Femur (tissue), 1 donor: ENCODE measurements around the gene COL6A6.
A peak's percentile ranks its signal among the peaks of the same experiment; 100 is the strongest.

ENCODE experiments used
- DNase-seq: peaks from one replicate; pipeline ENCODE4 v3.0.0-alpha.2; 2017

COL6A6 gene, protein sequence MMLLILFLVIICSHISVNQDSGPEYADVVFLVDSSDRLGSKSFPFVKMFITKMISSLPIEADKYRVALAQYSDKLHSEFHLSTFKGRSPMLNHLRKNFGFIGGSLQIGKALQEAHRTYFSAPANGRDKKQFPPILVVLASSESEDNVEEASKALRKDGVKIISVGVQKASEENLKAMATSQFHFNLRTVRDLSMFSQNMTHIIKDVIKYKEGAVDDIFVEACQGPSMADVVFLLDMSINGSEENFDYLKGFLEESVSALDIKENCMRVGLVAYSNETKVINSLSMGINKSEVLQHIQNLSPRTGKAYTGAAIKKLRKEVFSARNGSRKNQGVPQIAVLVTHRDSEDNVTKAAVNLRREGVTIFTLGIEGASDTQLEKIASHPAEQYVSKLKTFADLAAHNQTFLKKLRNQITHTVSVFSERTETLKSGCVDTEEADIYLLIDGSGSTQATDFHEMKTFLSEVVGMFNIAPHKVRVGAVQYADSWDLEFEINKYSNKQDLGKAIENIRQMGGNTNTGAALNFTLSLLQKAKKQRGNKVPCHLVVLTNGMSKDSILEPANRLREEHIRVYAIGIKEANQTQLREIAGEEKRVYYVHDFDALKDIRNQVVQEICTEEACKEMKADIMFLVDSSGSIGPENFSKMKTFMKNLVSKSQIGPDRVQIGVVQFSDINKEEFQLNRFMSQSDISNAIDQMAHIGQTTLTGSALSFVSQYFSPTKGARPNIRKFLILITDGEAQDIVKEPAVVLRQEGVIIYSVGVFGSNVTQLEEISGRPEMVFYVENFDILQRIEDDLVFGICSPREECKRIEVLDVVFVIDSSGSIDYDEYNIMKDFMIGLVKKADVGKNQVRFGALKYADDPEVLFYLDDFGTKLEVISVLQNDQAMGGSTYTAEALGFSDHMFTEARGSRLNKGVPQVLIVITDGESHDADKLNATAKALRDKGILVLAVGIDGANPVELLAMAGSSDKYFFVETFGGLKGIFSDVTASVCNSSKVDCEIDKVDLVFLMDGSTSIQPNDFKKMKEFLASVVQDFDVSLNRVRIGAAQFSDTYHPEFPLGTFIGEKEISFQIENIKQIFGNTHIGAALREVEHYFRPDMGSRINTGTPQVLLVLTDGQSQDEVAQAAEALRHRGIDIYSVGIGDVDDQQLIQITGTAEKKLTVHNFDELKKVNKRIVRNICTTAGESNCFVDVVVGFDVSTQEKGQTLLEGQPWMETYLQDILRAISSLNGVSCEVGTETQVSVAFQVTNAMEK (N-terminal part only)

DNA sequence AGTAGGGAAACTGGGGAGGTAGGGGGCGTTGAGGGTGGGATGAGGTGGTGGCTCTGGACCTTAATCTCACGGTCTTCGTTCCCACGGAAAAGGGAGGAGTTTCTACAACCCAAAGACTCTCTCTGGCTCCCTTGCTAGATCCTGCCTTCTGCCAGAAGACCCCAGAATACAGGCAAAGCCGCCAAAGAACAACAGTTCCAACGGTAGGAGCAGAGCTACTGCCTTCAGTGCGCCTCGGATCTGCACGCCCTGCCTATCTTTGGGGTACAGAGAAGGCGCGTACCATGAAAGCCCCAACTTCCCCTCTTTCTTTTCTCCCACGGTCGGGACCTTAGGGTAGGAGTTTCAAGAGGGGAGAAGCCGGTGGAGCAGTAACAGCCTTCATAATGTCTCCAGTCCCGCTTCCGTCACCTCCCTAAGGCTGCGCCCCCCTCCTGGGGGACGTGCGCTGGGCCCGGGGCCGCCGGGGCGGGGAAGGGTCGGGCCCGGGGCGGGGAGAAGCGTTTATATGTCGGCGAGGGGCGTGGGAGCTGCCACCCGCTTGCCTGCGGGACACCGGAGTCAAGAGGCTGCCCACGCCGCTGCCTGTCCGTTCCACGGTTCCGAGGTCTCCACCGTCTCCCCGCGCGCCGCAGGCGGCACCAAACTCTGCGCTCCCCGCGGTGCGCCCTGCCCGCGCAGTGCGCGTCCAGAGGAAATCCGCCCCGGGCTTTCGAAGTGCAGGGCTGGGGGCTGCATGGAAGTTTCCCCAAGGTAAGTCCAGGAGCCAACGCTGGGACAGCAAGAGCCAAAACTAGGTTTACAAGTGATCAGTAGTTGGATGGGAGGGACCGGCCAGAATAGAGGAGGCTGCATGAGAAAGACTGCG is at the start of gene COL6A6:
Gene COL6A6 (plus strand): TSS at position 533 of the 868 bp plus-strand sequence. CDS start 43,188 bp downstream, outside the sequence.
- peak; percentile 48 for DNase-seq

DNA sequence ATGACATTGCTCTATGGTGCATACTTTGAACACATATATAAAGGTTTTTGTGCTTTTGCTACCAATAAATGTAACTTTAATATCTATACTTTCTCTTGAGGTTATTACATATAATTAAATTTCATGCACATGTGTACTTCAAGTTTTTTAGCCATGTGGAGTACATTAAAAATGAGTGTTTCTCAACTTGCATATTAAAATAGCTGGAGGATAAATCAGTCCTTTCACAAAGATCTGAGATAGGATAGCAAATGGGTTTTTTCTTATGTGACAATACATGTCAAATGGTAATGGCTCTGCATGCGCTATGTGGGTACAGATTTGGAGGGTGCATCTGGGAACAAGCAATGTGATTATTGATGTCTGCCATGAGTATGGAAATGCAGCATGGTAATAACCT is 48.7 kb upstream of the COL6A6 start:
- DNase-seq = no peak

DNA sequence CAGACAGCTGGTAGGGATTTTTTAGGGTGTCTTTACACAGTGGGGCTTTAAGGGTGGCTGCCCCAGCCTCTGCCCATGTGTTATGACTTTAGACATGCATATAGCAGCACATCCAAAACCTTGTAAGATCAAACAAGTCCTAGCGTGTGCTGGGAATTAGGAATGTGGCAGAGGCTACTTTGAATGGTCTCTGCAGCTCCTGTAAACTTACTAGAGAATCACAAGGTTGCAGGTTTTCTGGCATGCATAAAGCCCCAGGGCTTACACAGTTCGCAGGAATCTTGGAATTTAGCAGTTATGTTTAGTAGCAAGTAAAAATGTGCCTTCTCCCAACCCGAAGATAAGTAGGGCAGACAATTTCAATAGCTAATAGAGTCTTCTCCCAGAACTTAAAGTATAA is 46.9 kb upstream of the COL6A6 start:
- DNase-seq = no peak

DNA sequence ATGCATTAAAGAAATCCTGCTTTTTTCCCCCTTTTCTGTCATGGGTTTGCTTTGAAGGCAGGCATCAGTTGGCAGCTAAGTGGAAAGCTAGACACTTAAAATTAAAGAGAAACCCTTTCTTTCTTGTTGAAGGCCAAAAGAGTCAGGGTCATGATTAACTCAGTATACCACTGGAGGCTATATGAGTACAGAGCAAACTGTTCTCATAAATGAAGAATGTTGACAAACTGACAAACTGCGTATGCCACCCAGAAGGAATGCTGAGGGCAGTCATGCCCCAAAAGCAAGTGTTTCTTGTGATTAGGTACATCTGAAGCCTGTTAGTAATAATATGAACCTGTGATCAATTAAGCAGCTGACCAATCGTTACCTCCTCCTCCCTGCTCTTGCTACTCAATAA is 43.6 kb upstream of the COL6A6 start:
- DNase-seq = no peak

DNA sequence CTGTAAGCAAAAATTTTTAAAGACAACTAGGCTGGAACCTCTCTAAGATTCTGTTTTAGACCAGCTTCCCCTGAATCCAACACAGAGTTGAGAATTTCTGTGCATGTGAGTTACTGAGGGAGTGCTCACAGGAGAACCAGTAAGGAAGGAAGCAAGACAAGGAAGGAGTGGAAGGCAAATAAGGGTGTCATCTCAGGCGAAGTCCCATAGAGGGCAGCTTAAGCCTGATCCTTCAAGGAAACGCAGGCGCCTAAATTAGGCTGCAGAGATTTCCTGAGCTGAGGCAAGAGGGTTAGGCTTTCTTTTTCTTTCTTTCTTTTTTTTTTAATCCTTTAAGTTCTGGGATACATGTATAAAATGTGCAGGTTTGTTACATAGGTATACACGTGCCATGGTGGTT is 36.2 kb upstream of the COL6A6 start:
- peak; percentile 71 for DNase-seq

DNA sequence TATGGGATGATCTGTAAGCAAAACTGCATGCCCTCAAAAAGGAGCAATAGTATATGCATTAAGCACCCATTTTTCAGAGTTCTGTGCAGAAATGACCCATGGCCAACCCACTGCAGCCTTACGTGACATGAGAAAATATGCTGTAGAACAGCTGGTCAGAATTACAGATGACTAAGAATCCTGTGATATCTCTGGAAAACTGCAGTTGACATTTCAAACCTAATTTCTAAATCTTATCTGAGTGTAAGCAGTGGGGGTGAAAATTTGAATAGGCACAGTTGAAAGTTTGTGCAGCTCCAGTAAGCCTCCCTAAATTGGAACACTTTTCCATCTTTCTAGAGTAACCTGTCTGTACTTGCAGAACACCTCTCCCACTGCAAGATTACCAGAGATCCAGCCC is 28.7 kb upstream of the COL6A6 start:
- no peak for DNase-seq

DNA sequence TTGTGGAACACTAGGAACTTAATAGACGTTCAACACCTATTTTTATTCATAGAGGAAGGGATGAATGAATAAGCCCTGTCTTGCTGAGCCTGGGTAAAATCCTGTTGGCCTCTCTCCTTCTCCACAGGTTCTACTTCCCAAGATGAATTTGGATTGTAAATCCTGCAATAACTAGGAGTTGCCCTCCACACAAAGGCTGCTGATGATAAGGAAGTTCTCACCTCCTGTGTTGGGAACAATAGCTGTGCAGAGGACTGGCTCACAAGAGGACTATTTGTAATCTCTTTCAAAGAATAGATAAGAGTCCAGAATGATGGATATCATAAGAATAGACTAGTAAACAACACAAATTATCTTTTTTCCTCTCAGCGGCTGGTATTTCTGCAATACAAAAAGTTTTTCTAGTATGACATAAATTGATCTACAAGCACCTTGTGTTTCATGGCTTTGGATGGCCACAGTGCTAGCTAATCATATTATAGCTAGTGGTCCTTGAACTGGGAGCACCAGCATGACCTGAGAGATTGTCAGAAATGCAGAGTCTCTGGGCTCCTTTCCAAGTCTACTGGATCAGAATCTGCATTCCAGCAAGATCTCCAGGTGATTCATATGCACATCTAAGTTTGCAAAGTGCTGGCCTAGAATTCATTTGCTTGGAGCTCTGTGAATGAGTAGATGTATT is 28.1 kb upstream of the COL6A6 start:
- DNase-seq = no peak

DNA sequence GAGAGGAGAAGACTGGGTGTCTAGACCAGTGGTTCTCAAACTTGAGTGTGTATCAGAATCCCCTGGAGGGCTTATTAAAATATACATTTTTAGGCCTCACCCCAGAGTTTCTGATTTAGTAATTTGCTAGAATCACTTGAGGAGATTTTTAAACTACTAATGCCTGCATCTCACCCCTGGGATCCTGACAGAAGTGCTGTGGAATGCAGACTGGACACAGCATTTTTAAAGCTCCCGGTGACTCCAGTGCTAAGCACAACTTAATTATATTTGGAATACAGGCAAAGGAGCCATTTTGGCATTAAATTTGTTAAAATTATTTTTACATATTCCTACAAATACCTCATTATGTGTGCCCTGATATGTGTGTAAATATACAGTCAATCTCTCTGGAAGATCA is 26.7 kb upstream of the COL6A6 start:
- DNase-seq = peak; percentile 27

DNA sequence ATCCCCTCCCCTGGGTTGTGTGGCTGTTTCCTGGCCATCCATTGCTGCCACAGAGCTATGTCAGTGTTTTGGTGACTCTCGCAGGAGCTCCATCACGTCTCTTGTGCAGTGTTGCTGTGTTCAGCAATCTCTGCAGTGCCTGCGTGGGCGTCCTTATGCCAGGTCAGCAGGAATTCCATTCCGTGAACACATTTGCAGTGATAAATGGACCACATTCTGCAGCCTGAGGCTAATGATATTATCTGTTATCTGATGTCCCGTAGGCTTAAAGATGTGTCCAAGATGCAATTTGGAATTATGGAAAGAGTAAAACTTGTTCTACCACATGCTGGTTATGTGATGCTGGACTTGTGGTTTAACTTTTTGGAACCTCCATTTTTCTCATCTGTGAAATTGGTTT is 25.5 kb upstream of the COL6A6 start:
- DNase-seq = no peak

DNA sequence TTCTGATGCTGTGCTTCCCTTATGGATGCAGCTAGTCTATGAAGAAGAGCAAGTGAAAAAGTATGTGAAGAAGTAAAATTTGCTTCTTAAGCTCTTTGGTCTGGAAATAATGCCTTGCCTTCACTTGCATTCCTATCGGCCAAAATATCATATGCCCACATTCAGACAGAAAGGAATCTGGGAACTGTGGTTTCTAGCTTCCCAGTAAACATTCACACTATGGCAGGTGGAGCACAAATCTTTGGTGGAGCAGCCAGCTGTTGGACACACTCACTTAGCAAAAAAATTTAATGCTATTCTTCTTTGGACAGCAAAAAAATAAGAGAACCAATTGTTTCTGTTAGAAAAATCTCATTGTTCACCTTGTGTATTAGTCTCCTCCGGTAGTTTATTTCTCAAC is 12.3 kb upstream of the COL6A6 start:
- DNase-seq = no peak

DNA sequence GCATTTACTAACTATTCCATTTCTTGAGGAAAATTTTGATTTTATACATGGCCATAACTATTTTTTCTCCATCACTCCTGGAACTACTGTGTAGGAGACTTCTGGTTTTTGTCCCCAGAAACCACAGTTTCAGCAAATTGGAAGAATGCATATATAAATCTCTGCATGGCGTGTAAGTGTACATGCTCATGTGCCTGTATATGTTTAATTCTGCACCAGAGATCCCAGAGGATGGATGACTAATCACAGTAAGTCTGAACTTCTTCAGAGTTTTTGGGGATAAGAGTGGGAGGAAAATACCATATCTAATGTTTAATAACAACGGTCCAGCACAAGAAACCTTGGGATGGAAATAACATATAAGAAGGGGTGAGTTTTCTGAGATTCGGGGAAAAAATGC is 10.9 kb upstream of the COL6A6 start:
- DNase-seq = no peak

DNA sequence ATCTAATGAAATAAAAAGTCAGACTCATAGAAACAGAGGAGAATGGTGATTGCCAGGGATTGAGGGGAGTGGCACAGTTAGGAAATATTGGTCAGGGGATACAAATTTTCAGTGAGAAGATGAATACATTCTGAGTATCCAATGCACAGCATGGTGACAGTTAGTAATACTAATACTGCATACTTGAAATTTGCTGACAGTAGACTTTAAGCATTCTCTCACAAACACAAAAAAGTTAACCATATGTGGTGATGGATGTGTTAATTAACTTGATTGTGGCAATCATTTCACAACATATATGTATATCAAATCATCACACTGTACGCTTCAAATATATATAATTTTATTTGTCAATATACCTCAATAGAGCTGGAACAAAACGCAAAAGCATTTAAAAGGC is 9.2 kb upstream of the COL6A6 start:
- DNase-seq = no peak

DNA sequence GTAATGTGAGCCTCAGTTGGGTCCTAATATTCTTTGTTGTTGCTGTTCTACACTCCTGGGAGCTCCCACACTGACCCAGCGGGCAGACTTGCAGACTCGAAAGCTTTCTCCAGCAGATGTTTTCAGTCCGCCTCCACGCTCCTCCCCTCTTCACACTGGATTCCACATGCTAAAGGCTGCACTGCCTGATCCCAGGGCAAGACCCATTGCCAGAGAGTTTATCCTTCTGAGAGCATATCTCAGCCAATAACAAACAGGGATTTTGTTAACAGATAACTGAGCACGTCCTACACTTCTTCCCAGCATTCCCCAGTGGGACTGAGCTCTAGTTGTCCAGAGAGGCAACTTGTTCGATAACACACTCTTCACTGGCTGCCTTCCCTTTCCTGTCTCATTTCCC is 8.0 kb upstream of the COL6A6 start:
- peak; percentile 78 for DNase-seq

DNA sequence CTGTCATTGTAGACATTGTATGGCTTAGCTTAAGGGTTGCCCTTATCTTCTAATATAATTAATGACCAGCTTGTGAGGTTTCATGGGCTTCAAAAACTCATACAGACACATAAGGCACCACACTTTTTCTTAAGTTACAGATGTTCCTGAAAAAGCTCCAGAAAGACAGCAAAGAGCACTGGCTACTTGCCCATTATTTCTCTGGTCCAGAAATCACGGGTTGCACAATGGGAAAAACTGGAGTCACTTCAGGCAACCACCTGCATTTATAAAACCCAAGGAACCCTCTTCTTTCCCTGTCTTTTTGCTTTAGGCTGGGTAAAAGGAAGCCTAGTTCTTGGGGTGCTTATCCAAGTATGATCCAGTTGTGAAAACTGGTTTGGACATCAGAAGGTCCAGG is 2.3 kb upstream of the COL6A6 start:
- DNase-seq = no peak

DNA sequence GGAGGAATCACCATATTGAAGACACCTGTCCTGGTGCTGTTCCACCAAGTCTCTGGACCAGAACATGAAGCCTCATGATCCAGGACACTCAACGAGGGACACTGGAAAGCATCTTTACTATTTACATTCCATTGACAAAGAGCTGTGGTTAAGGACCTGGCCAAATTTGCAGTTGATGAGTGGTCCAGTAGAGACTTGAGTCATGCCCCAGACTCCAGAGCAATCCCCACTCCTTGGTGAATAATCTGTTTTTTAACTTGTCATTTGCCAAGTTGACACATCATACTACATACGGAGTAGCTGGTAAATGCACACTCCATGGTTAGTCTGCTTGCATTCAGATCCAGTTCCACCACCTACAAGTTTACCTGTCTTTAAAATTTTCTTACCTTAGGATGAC is 1.2 kb upstream of the COL6A6 start:
- no peak for DNase-seq

DNA sequence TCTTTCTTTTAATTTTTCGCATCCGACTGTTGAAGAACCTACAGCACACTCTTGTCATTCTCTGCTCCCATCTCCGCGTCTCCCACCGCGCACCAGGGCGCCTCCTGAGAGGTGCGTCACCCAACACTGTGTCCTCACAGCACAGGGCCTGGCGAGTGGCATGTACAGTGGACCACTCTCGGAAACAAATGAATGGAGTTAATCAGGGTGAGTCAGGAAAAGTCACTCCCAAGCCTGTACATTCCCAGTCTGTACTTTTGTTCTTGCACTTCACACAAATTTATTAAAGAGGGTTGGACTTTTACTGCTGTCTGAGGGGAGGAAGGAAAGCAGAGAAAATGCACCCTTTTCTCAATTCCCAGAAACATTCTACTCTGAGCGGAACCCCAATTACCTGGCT is 625 bp downstream of the COL6A6 start:
- DNase-seq = peak; percentile 37

DNA sequence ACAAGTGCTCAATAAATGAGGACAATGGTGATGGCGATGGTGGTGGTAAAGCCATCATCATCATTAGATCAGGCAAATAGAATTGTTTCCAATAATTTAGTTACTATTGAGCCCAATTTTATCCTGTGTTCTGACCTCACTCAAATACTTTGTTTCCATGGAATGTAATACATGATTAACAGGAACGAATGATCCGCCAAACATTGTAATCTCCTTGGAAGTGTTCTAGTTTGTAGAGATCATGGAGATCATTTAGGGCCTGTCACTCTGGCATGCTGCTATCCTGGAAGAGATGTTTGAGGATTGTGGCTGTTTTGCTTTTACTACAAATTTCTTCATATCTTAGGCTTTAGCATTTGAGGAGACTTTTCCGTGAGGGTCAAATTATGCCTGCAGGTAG is 2.8 kb downstream of the COL6A6 start:
- DNase-seq = no peak

DNA sequence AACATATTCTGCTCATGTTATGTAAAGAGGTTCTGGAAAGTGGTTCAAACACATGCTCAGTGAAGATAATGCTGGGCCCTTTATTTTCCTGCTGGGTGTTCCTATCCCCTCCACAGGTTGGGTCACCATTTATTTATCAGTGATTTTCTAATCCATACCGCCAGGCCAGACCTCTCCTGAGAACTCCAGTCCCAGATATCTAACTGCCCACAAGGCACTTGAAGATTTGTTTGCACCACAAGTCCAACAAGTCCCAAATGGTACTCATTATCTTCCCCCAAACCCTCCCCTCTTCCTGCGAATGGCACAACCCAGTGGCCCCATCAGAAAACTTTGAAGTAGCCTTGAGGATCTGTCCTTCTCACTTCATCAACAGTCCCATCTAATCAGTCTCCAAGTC is 5.4 kb downstream of the COL6A6 start:
- no peak for DNase-seq

DNA sequence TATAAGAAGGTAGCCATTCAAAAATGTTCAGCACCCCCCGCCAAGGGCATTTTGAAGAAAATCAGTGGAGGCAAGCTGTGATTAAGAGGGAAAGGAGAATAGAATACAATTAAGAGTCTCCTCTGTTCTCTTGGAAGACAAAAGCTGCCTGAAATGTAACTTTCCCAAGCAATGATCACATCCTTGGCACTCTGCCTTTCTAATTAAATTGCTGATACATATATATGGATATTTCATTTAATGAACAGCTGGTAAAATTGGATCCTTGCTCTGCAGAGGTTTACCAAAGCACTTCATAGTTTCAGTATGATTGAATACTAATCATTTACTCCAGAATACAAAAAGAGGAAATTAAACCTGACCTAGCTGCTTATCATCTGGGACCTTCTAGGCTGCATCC is 10.4 kb downstream of the COL6A6 start:
- DNase-seq = no peak

DNA sequence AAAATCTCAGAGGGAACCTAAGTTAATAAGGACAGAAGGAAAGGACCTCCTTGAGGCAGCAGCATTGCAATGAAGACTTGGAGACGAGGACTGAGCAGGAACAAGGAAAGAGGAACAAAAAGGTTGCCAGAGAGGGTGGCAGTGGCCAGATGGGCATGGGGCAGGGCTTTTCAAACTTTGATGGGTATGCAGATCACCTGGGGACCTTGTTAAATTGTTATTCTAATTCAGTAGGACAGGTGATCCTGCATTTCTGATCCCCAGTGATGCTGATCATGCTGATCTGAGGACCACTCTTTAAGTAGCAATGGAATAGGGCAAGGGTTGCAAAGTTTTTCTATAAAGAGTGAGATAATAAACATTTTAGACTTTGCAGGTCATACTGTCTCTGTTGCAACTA is 11.1 kb downstream of the COL6A6 start:
- no peak for DNase-seq

DNA sequence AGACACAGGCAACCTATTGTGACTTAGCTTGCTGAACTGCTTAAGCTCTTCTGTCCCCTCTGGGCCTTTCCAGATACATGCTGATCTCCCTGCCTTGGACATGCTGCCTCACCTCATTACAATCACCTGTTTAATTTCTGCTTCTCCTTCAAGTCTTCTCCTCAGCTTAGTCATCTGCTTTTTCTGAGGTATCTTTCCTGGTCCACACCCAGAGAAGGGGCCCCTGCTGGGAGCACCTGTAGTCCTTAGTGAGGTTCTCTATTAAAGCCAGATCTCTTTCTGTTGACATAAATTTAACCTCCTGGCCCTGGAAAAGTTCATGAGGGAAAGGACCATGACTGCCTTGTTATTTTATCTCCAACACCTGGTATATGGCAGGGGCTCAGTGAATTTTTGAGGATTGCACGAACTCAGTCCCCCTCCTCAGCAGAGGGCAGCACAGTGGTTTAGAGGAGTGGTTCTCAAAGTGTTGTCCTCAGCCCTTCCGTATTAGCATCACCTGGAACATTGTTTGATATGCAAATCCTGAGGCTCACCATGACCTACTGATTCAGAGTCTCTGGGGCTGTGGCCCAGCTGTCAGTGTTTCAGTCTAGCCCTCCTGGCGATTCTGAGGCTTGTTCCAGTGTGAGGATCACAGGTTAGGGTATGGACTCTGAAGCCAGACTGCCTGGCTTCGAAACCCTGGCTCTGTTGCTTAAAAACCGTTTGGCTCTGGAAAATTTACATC is 12.7 kb downstream of the COL6A6 start:
- no peak for DNase-seq
